GM15510 (cell line): ENCODE data around the gene MID2.

Experiments
- POLR2A ChIP-seq: IDR thresholded peaks from 3 replicates; pipeline ENCODE4 v1.6.1; 2011; ENCODE audit warnings: borderline replicate concordance; ENCODE audit not compliant: insufficient read length; ENCODE audit errors: extremely low read depth

MID2 gene

GRCh38 chrX:107880054-107880610 lies 54.5 kb downstream of the MID2 start:
- no peak for TF ChIP-seq POLR2A

- no peak for TF ChIP-seq POLR2A
These were observed 68.4 kb downstream of the MID2 start for GRCh38 chrX:107894038-107894437.

GRCh38 chrX:107902721-107903120 lies 77.1 kb downstream of the MID2 start:
- TF ChIP-seq POLR2A = no peak

GRCh38 chrX:107905366-107905765 lies 79.7 kb downstream of the MID2 start:
- TF ChIP-seq POLR2A = no peak

- TF ChIP-seq POLR2A = no peak
These were observed 98.6 kb downstream of the MID2 start for GRCh38 chrX:107924136-107924746.

GRCh38 chrX:107934262-107934661 lies 108.6 kb downstream of the MID2 start:
- no peak for TF ChIP-seq POLR2A

GRCh38 chrX:107935200-107935599 lies 109.5 kb downstream of the MID2 start:
- no peak for TF ChIP-seq POLR2A

GRCh38 chrX:107935664-107936433 lies 110.2 kb downstream of the MID2 start:
- no peak for TF ChIP-seq POLR2A

- TF ChIP-seq POLR2A = no peak
These were observed 110.7 kb downstream of the MID2 start for GRCh38 chrX:107936434-107936730.

- no peak for TF ChIP-seq POLR2A
These were observed 114.4 kb downstream of the MID2 start for GRCh38 chrX:107940095-107940494.

- TF ChIP-seq POLR2A = no peak
These were observed 143.0 kb downstream of the MID2 start for GRCh38 chrX:107968623-107969022.

GRCh38 chrX:107970073-107970472 lies 144.4 kb downstream of the MID2 start:
- no peak for TF ChIP-seq POLR2A

GRCh38 chrX:107971636-107972035 lies 146.0 kb downstream of the MID2 start:
- TF ChIP-seq POLR2A = no peak
